Myocyte (in vitro differentiated cells): ENCODE measurements around the gene LRRC32. TPM values are rescaled to one million over a fixed set of nuclear protein-coding genes. Genes with fewer than 3 reads are reported as not detected.
"Not testable (repeated sequence)": the region's sequence is repeated elsewhere in the genome, so short reads cannot be mapped to it uniquely, and the experiment has no call there.

ENCODE experiments used
- DNase-seq: peaks from one replicate; pipeline ENCODE4 v3.0.0-alpha.2; 2012; ENCODE audit warnings: low read depth
- total RNA-seq: library from RNA; depleted of rRNA; stranded (reverse); fragments of >200 nt; gene quantifications from 2 replicates; pipeline ENCODE4 v1.2.3, GENCODE V29; 2014

Gene LRRC32
- total RNA-seq, 1 donor from 2014 or later: 0.16 TPM

- DNase-seq: no peak
These were observed 53.6 kb downstream of the LRRC32 start for GRCh38 chr11:76616676-76617552.

GRCh38 chr11:76615950-76616349 lies 54.6 kb downstream of the LRRC32 start:
- DNase-seq: no peak

DNA sequence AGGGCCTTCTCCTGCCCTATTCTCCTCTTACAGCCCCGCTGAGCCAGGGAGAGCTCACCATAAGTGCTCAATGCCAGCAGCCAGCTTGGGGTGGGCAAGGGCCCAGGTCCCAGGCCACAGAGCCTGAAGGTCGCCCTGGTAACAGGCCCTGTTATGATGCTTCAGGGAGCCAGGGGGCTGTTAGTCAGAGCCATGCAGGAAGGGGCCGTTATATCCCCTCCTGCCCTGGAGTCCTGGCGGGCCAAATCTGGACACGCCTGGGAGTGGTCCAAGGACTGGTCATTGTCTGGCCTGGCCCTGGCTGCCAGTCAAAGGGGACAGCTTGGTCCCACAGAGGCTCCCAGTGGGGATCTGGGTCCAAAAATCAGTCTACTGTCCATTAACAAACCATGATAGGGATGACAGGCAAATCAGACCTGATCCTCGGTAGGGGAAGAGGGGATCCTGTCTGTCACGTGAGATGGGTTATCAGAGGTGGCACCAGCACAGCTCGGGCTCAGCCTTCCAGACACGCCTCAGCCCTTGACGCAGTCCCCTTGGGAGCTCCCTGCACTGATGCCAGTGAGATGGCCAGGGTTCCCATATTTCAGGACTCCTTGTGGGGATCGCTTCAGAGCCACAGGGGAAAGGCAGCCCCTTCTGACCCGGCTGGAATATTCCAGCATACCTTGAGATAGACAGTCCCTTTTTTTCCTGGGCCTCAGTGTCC lies 55.9 kb downstream of the LRRC32 start:
- no peak for DNase-seq

DNA sequence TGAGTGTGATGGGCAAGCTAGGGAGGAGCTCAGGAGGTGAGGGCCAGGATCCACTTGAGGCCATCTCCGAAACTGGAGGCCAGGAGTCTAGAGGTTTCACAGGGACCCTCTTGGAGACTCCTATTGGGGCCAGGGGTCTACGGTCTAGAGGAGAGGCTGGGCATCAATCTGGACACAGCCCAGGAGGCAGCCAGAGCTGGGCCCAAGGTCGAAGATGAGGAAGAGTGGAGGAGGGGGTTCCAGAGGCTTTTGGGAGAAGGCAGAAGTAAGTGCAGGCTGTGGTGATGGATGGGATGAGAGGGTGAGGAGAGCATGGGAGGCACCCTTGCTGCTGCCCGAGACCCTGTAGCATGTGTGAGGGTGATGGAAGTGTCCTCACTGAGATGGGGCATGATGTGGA lies 56.6 kb downstream of the LRRC32 start:
- no peak for DNase-seq

DNA sequence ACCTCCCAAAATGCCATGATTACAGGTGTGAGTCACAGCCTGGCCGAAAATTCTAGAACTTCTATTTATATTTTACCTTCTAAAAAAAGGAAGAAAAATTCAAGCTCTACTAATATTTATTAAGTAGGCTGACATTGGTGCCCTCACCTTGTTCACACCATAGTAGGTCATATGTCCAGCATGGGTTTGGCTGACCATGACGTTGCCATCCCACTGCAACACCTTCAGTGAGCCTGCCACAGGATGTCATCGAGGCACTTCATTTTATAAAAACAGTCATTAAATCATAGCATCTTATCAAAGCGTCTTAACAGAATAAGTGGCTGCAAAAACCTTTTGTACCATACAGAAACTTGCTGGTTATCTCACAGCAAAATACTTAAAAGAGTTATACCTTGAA lies 58.3 kb downstream of the LRRC32 start:
- DNase-seq: no peak

GRCh38 chr11:76610871-76611475 lies 59.6 kb downstream of the LRRC32 start:
- DNase-seq: no peak

- DNase-seq: no peak
These were observed 60.2 kb downstream of the LRRC32 start for GRCh38 chr11:76610371-76610770.

DNA sequence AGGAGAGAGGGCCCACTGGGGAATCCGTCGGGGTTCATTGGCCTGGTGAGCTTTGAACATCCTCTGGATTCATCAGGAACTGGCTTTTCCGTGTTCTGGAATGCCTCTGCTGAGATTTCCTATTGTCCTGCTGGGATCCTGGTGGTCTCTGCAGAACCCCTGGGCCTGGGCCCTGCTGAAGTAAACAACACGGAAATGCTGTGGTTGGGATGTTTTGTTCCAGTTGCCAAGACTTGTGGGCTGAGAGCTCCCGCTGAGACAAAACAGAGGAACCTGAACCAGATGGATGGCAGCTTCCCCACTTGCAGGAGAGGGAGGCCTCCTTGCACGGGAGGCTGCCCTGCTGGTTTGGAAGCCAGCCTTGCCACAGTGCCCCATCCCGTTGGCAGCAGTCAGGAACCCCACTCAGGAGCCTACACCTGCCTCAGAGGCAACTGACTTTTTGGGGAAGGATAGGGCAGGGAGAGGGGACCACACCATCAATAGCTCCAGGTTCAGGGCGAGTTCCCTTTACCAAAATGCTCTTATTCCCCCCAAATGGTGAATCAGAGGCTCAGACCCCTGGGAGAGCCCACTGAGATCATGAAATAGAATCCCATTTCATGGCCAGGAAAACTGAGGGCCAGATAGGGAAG lies 60.7 kb downstream of the LRRC32 start:
- DNase-seq: no peak

DNA sequence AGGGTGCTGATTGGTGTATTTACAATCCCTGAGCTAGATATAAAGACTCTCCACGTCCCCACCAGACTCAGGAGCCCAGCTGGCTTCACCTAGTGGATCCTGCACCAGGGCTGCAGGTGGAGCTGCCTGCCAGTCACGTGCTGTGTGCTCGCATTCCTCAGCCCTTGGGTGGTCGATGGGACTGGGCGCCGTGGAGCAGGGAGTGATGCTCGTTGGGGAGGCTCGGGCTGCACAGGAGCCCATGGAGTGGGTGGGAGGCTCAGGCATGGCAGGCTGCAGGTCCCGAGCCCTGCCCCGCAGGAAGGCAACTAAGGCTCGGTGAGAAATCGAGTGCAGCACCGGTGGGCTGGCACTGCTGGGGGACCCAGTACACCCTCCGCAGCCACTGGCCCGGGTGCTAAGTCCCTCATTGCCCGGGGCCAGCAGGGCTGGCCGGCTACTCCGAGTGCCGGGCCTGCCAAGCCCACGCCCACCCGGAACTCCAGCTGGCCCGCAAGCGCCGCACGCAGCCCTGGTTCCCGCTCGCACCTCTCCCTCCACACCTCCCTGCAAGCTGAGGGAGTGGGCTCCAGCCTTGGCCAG lies 61.6 kb downstream of the LRRC32 start:
- DNase-seq: not testable (repeated sequence)

DNA sequence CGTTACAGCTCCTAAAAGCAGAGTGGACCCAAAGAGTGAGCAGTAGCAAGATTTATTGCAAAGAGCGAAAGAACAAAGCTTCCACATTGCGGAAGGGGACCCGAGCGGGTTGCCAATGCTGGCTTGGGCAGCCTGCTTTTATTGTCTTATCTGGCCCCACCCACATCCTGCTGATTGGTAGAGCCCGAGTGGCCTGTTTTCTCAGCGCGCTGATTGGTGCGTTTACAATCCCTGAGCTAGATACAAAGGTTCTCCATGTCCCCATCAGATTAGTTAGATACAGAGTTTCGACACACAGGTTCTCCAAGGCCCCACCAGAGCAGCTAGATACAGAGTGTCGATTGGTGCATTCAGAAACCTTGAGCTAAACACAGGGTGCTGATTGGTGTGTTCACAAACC lies 62.3 kb downstream of the LRRC32 start:
- DNase-seq: not testable (repeated sequence)

Other genes starting within 250 kb of the LRRC32 start
- gene EMSY, start 225.7 kb downstream of the LRRC32 start, total RNA-seq: 27.1 and 32.5 TPM in 2 replicates
- gene TSKU, start 112.6 kb upstream of the LRRC32 start, total RNA-seq: 14.8 and 15.5 TPM in 2 replicates
- gene ACER3, start 190.2 kb upstream of the LRRC32 start, total RNA-seq: 4.4 and 7.0 TPM in 2 replicates